Esophagus muscularis mucosa (tissue), 3 donors: ENCODE measurements around the gene CDH4.

Experiments used
- CTCF ChIP-seq, 3 experiments: fragments of 200-600 bp in 2 of 3; fragments of 450-650 bp in 1 of 3; sonication (generic) in 2 of 3; IDR thresholded peaks; one replicate each; pipeline ENCODE4 v1.5.1; 2017 to 2019; ENCODE audit warnings: antibody characterized with exemption in 3 of 3, mild to moderate bottlenecking in 2 of 3, moderate library complexity in 1 of 3
- POLR2A ChIP-seq: fragments of 450-650 bp; IDR thresholded peaks from one replicate; pipeline ENCODE4 v1.6.1; 2017; ENCODE audit warnings: antibody characterized with exemption, moderate library complexity, mild to moderate bottlenecking, low read depth

GRCh38 chr20:61665528-61666470, 413.7 kb downstream of the CDH4 start:
- TF ChIP-seq CTCF (IDR thresholded peaks at IDR 0.05), result no peak
- TF ChIP-seq POLR2A, result no peak
